Right atrium auricular region (tissue), 2 donors: Measurements from ENCODE around the gene HRH4. TPM values are rescaled to one million over a fixed set of nuclear protein-coding genes. Genes with fewer than 3 reads are reported as not detected.

Source experiments
- DNase-seq: peaks from one replicate; pipeline ENCODE4 v3.0.0-alpha.2; 2019; ENCODE audit warnings: low spot score
- H3K27ac ChIP-seq, 2 donors: fragments of 200-600 bp; sonication (generic); 1 replicate in 1 of 2; 2 replicates in 1 of 2; pipeline ENCODE4 v1.5.1; 2016 to 2019
- H3K27me3 ChIP-seq, 2 donors: fragments of 200-600 bp; sonication (generic); one replicate each; pipeline versions ENCODE4 v1.5.1 to v1.6.0; 2017 to 2019
- H3K36me3 ChIP-seq: fragments of 200-600 bp; sonication (generic); one replicate; pipeline ENCODE4 v1.5.1; 2016
- H3K4me1 ChIP-seq, 2 donors: fragments of 200-600 bp; sonication (generic); one replicate each; pipeline versions ENCODE4 v1.5.1 to v1.6.0; 2017 to 2019
- H3K4me3 ChIP-seq, 2 donors: fragments of 200-600 bp; sonication (generic); 1 replicate in 1 of 2; 2 replicates in 1 of 2; pipeline ENCODE4 v1.5.1; 2017 to 2019; ENCODE audit warnings: mild to moderate bottlenecking in 1 of 2, moderate library complexity in 1 of 2
- H3K9me3 ChIP-seq, 2 donors: fragments of 200-600 bp; sonication (generic); one replicate each; pipeline ENCODE4 v1.5.1; 2019
- CTCF ChIP-seq, 2 donors: fragments of 200-600 bp; sonication (generic); IDR thresholded peaks; one replicate each; pipeline ENCODE4 v1.5.1; 2019; ENCODE audit warnings: antibody characterized with exemption in 2 of 2
- total RNA-seq, 2 donors: library from RNA; depleted of rRNA; stranded (reverse); fragments of >200 nt; gene quantifications; one replicate each; pipeline ENCODE4 v1.1.0, GENCODE V29; 2016

The HRH4 gene
- total RNA-seq, 2 donors from 2014 or later, result not detected

GRCh38 chr18:24465486-24465885 is 5.0 kb downstream of the HRH4 start:
- Histone ChIP-seq H3K27me3 (no peaks in the 10 kb centered on the region), H3K36me3 (no peaks in the 10 kb centered on the region), H3K9me3 (no peaks in the 10 kb centered on the region), H3K27ac (no peak overlapping the region), H3K4me1 (no peaks in the 10 kb centered on the region), H3K4me3 (no peak overlapping the region)
- DNase-seq, result no peak
- no peak for TF ChIP-seq CTCF (IDR thresholded peaks at IDR 0.05)

DNA sequence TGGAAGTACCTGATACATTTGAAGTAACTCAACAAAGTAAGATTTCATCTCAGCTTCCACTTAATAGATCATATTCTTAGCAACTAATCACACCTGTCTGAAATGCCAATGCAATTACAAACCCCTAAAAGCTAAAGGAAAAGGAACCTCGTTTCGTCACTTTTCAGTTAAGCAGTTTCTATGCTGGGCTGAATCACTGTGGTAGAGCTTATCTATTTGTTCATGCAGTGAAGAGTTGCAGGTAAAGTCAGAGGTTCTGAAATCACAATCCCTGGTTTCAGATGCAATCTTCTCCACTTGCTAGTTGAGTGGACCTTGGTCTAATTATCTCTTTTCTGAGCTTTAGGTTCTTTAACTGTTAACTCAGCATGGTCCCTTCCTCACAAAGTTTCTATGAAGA is 6.3 kb downstream of the HRH4 start:
- no peak for TF ChIP-seq CTCF (IDR thresholded peaks at IDR 0.05)
- no peak for DNase-seq
- Histone ChIP-seq H3K36me3 (no peaks in the 10 kb centered on the region), H3K27me3 (no peaks in the 10 kb centered on the region), H3K9me3 (no peaks in the 10 kb centered on the region), H3K4me1 (no peaks in the 10 kb centered on the region), H3K4me3 (no peak overlapping the region), H3K27ac (no peak overlapping the region)

DNA sequence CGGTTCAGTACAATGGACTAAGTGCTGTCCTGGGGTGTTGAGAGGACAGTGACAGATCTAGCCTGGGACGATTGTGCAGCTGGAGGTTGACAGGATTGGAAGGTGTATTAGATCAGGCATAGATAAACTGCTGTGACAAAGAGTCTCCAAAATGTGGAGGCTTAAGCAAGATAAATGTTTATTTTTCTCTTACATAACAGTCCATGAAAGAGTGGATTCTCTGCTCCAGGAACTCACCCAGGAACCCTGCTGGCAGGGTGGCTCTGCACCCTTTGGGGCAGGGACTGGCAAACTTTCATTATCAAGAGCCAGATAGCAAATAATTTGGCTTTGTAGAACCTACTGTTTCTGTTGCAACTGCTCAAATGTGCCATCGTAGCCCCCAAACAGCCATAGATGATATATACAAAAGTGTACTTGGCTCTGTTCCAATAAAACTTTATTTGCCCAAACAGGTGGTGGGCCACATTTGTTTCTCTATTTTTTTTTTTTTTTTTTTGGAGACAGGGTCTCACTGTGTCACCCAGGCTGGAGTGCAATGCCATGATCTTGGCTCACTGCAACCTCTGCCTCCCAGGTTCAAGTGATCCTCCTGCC is 9.7 kb downstream of the HRH4 start:
- no peaks in the 10 kb centered on the region for H3K9me3 ChIP-seq
- no peaks in the 10 kb centered on the region for H3K27me3 ChIP-seq
- no peak for TF ChIP-seq CTCF (IDR thresholded peaks at IDR 0.05)
- H3K36me3 ChIP-seq, result no peaks in the 10 kb centered on the region
- H3K4me3 ChIP-seq, result no peak overlapping the region
- no peak for DNase-seq
- no peaks in the 10 kb centered on the region for H3K4me1 ChIP-seq
- no peak overlapping the region for H3K27ac ChIP-seq

DNA sequence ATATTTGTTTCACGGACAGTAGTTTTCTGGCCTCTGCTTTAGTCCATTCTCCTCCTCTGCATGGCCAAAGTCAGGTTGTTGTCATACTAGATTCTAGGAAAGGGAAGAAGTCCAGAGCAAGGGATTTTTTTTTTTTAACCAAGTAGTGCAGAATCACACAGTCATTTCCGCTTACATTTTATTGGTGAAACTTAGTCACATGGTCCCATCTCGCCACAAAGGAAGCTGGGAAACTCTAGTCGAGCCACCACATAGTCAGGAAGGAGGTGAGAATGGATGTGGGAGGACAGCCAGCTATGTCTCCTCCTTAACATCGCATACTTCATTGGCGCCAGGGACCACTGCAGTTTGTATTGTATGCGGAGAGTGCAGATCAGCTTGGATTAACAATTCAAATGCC is 10.4 kb downstream of the HRH4 start:
- no peaks in the 10 kb centered on the region for H3K9me3 ChIP-seq
- H3K36me3 ChIP-seq, result no peaks in the 10 kb centered on the region
- H3K4me1 ChIP-seq, result no peaks in the 10 kb centered on the region
- H3K27me3 ChIP-seq, result no peaks in the 10 kb centered on the region
- TF ChIP-seq CTCF (IDR thresholded peaks at IDR 0.05), result no peak
- H3K4me3 ChIP-seq, result no peak overlapping the region
- H3K27ac ChIP-seq, result no peak overlapping the region
- no peak for DNase-seq

DNA sequence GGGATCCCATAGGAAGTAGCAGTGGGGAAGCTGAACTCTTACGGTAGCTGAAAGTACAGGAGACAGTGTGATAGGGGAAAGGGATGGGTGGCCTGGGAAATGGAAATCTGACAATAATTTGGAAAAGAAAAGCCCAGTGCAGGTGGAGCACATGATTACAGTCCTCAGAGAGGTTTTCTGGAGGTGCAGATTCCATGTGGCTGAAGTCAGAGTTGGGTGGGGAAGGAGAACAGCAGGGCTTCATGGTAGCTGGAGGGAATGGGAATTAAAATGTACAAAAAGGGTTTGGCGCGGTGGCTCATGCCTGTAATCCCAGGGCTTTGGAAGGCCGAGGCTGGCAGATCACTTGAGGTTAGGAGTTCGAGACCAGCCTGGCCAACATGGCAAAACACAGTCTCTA is 12.2 kb downstream of the HRH4 start:
- H3K27me3 ChIP-seq, result no peaks in the 10 kb centered on the region
- no peaks in the 10 kb centered on the region for H3K36me3 ChIP-seq
- H3K9me3 ChIP-seq, result no peaks in the 10 kb centered on the region
- no peak for TF ChIP-seq CTCF (IDR thresholded peaks at IDR 0.05)
- no peaks in the 10 kb centered on the region for H3K4me1 ChIP-seq
- no peak for DNase-seq
- H3K4me3 ChIP-seq, result no peak overlapping the region
- H3K27ac ChIP-seq, result no peak overlapping the region

DNA sequence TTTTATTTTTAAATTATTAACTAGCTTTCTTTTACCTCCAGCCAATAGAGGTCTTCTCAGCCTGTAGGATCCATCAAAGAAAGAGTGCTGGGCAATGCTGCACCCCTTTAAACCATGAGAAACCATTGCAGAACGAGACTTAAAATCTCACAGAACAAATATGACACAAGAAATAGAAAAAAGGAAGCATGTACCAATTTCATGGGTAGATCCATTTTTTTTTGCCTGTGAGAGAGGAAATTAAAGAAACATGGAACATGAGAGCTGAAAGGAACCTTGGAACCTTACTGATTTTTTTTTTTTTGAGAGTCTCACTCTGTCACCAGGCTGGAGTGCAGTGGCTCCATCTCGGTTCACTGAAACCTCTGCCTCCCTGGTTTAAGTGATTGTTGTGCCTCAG is 14.0 kb downstream of the HRH4 start:
- no peaks in the 10 kb centered on the region for H3K4me1 ChIP-seq
- H3K27ac ChIP-seq, result no peak overlapping the region
- no peak overlapping the region for H3K4me3 ChIP-seq
- H3K27me3 ChIP-seq, result no peaks in the 10 kb centered on the region
- H3K36me3 ChIP-seq, result no peaks in the 10 kb centered on the region
- no peak for TF ChIP-seq CTCF (IDR thresholded peaks at IDR 0.05)
- no peak for DNase-seq
- no peaks in the 10 kb centered on the region for H3K9me3 ChIP-seq
